Fibroblast of lung (primary cell): Measurements from ENCODE around the gene BAD.

Source experiments
- EZH2 ChIP-seq: IDR thresholded peaks from 2 replicates; pipeline ENCODE4 v1.5.1; 2012; ENCODE audit warnings: low read length, control low read depth, mild to moderate bottlenecking; ENCODE audit errors: missing control alignments
- TF ChIP-seq, protein P1 (sequence below), 2 donors: IDR thresholded peaks in 1 of 2; conservative IDR thresholded peaks in 1 of 2; 1 replicate in 1 of 2; 2 replicates in 1 of 2; pipeline ENCODE4 v1.5.1; 2011 to 2012; ENCODE audit warnings: low read length in 2 of 2, control low read depth in 1 of 2, inconsistent platforms in 1 of 2, low read depth in 1 of 2, mild to moderate bottlenecking in 1 of 2

DNA sequence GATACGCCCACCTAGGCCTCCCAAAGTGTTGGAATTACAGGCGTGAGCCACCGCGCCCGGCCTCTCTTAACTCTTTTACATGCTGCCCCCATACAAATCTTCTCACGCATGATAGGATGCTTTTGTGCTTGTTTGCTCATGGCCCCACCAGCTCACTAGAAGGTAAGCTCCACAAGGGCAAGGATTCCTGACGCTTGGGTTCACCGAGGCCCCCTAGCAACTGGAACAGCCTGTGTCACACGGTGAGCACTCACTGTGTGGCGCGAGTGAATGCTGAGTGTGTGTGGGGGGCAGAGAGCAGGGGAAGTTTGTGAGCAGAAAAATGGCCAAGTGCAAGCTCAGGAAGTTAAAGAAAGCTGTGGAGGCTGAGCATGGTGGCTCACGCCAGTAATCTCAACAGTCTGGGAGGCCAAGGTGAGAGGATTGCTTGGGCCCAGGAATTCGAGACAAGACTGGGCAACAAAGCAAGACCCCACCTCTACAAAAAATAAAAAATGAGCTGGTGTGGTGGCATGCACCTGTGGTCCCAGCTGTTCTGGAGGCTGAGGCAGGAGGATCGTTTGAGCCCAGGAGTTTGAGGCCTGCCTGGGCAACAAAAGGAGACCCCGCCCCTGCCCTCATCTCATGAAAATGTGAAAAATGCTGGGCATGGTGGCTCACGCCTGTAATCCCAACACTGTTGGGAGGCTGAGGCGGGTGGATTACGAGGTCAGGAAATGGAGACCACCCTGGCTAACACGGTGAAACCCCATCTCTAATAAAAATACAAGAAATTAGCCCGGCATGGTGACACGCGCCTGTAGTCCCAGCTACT, 2.3 kb downstream of the BAD start:
- TF ChIP-seq, protein P1, sequence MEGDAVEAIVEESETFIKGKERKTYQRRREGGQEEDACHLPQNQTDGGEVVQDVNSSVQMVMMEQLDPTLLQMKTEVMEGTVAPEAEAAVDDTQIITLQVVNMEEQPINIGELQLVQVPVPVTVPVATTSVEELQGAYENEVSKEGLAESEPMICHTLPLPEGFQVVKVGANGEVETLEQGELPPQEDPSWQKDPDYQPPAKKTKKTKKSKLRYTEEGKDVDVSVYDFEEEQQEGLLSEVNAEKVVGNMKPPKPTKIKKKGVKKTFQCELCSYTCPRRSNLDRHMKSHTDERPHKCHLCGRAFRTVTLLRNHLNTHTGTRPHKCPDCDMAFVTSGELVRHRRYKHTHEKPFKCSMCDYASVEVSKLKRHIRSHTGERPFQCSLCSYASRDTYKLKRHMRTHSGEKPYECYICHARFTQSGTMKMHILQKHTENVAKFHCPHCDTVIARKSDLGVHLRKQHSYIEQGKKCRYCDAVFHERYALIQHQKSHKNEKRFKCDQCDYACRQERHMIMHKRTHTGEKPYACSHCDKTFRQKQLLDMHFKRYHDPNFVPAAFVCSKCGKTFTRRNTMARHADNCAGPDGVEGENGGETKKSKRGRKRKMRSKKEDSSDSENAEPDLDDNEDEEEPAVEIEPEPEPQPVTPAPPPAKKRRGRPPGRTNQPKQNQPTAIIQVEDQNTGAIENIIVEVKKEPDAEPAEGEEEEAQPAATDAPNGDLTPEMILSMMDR (conservative IDR thresholded peaks at IDR 0.05 in 1 of 2, IDR thresholded peaks at IDR 0.05 in 1 of 2; ENCODE audit: low read depth in 1 of 2, low read length in 2 of 2): no peak
- no peak for TF ChIP-seq EZH2
